NOMO-1 treated with DMSO at 0.1 percent for 48 hours (cell line): ENCODE measurements around the gene C1orf52.

Experiments used
- DNase-seq: peaks from one replicate; lab custom pipeline; 2025; ENCODE audit not compliant: unreplicated experiment; lab: John Stamatoyannopoulos, UW

The C1orf52 gene

DNA sequence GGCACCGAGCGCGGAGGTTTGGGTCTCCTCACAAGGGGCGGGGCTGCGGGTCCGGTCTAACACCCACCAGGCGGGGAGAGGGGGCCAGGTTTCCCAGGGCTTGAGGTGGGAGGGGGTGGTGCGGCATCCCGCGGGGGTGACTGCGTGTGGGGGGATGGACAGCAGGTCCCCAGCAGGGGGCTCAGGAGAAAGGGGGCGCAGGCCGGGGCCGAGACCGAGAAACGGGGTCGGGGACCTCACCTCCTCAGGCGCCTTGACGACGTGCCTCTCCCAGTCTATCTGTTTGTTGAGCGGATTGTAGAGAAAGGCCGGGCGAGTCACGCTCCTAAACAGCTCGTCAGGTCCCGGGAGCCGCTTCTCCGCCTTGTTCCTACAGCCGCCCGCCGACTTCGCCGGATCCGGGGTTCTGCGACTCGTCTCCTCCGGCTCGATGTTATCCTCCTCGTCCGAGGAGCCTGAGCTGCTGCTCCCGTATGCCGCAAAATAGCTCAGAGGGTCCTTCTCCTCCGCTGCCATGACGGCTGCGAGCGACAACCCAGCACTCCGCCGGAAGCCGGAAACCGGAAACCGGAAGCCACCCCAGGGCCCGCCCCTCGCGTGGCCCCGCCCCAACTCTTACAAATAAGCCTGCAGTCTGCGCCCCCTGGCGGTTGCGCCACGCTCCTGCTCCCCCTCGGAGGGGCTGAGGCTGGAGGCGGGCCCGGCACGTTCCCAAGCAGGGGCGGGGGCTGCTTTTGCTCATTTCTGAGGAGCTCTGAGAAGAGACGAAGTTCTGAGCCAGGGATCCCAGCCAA, at the start of gene C1orf52:
Gene C1orf52 (minus strand): TSS at position 545 of the 794 bp plus-strand sequence. CDS start 29 bp downstream, at position 516.
- DNase-seq, result peak; percentile 84

DNA sequence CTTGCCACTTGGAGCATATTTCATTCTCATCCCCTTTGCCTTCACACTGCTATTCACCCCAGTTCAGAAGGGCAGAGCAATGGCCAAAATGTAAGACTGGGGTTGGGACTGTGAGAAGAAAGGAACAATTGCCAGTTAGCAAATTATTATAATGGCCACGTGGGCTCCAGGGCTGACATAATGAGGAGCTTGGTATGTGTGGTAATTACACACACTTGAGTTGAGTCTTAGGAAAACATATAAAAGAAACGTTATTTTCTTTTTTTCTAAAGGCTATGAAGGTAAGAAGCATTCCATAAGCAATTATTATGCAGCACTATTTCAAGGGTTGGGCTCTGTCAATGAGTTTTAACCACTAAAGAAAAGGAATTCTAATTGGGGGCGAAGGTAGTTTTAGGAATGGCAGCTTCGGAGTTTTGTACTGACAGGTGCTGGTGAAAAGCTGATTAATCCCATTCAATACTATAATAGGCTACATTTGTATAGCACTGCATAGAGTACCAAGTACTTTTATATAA, 49.4 kb upstream of the C1orf52 start:
- no peak for DNase-seq

- DNase-seq, result peak; percentile 58
These were observed 48.7 kb upstream of the C1orf52 start for GRCh38 chr1:85307987-85308832.

GRCh38 chr1:85306236-85306635, 46.8 kb upstream of the C1orf52 start:
- no peak for DNase-seq

- no peak for DNase-seq
These were observed 44.1 kb upstream of the C1orf52 start for GRCh38 chr1:85303440-85304162.

DNA sequence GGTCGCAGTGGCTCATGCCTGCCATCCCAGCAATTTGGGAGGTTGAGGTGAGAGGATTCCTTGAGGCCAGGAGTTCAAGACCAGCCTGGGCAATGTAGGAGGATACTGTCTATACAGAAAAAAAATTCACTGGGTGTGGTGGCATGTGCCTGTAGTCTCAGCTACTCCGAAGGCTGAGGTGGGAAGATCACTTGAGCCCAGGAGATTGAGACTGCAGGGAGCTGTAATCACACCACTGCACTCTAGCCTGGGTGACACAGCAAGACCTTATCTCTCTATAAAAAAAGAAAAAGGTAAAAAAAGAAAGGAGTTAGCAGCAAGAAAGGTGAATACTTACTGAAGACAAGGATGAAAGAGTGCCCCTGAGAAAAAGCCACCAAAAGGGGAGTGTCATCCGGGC, 40.7 kb upstream of the C1orf52 start:
- DNase-seq, result no peak

GRCh38 chr1:85297855-85298629, 38.6 kb upstream of the C1orf52 start:
- DNase-seq, result no peak

- no peak for DNase-seq
These were observed 38.0 kb upstream of the C1orf52 start for GRCh38 chr1:85297538-85297854.

- no peak for DNase-seq
These were observed 37.5 kb upstream of the C1orf52 start for GRCh38 chr1:85296980-85297379.

- no peak for DNase-seq
These were observed 36.2 kb upstream of the C1orf52 start for GRCh38 chr1:85295654-85296053.

DNA sequence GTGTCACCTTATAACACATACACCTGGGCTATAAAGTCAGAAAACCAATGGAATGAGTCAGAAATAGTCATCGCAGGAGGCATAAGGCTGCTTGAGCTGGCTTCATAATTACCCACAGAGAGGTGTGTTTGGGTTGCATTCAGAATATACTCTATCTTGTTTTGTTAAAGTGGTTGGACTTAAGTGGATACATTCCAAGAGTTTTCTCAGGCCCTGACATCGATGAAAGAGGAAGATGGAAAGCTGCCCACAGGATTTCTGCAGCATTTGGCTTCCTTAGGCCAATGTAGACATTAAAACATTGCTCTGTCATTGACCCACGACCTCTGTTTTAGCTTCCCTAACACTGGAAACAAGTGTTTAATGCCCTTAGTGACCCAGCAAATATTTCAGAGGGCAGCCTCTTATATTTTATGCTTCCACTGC, 35.6 kb upstream of the C1orf52 start:
- DNase-seq, result no peak

GRCh38 chr1:85290826-85291225, 31.4 kb upstream of the C1orf52 start:
- DNase-seq, result no peak

DNA sequence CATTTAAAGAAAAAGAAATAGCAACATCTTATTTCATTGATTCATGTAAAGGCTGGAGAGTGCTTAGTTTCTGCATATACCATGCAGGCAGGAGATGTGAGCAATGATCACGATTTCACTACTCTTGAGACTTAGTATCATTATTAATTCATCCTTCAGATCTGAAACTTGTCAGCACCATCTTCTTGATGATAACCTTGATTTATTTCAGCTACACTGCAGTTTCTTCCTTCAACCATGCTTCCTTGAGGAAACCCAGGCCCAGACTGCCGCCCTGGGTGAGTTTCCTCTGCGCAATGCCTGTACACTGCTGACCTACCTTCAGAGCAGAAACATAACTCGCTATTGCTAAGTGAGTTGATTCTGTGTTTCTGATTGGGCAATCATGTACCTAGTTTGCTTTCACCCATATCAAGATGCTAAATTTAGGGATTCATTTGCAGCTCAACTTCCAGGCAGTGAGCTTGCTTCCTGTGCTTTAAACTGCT, 30.4 kb upstream of the C1orf52 start:
- DNase-seq, result no peak

GRCh38 chr1:85289207-85289847, 29.9 kb upstream of the C1orf52 start:
- DNase-seq, result peak; percentile 54

GRCh38 chr1:85284202-85284601, 24.7 kb upstream of the C1orf52 start:
- no peak for DNase-seq

DNA sequence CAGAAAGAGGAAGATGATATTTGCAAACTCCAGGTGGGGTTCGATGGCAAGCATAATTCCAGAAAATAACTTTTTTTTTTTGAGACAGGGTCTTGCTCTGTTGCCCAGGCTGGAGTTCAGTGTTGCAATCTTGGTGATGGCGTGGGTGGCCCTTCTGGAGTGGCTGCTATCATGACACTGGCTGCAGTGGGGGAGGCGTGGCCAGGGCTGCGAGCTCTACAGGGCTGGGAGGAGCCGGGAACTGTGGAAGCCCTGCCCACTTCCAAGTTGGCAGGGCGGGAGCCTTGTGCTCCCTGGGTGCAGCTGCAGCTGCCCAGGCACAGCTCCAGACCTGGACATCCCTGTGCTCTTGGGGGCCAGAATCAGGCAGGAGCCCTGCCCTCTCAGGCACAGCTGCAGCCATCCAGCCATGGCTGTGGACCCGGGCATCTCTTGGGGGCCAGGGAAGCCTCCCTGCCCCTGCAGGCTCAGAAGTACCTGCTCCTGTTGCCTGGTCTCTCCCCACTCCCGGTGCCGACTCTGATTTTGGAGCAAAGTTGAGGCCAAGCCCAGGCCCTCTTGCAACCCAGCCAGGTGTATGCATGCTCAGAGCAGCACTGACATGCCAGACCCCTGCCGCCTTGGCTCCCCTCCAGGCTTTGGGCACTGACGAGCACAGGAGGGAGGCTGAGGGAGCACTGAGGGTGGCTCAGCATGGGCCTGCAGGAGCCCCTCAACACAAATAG, 24.2 kb upstream of the C1orf52 start:
- DNase-seq, result no peak

DNA sequence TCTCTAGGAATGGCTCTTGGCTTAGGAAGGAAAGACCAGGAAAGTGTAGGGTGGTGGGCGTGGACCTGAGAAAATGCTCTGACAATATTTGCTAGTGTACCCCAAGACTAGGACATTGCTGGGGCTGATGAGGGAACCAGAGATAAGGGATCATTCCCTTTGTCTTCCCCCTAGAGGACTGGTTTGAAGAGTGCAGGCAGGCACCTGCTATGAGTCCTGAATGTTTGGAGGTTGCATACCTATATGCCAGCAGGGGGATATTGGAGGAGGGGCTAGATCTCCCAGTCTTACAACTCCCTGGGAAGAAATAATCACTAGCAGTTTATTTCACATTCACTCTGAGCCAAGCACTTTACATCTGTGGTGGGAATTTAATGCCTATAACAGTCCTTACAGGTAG, 23.0 kb upstream of the C1orf52 start:
- DNase-seq, result no peak

DNA sequence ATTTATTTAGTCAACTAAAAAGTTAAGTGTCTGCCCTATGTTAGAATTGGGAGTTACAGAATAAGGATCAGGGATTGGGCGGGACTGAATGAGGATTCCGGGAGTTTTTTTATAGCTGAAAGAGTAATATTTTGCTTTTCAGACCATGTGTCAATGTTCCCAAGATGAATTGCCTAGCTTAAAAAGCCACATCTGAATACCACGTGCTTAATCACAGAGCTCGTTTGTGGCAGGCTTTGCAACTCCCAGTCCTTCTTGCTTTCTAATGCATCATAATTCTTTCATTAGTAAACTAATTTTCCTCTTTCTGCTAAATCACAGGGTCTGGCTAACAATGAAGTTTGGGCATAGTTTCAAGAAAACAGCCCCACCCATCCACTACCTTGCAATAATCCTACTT, 21.2 kb upstream of the C1orf52 start:
- no peak for DNase-seq

DNA sequence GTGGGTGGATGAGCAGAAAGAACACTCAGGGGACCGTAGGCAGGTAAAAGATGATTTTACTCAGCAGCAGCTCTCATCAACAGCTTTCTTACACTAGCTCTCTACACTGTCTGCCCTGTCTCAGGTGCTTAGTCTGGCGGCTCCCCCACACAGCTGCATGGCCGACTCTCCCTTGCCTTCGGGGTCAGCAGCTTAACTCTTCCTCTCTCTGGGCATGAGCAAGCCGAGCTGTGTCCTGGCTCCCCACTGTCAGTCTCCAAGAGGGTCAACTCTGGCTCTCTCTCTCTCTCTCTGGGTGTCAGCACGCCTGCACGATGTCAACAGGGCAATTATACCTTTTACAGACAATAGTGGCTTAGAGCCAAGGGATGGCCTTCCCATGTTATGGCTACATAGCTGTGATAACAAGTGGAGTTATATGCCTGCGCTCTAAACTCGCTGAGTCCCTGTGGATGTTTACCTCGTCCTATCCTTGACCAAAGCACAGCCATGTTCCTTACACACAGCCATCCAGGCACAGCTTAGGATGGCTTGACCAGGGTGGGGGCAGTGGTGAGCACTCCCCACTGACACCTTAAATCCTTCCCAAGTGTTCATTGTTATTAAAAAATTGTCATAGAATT, 20.1 kb upstream of the C1orf52 start:
- no peak for DNase-seq
